Nephron progenitor cell (in vitro differentiated cells): ENCODE data around the gene LRRC41.
"Not testable (repeated sequence)": the region's sequence is repeated elsewhere in the genome, so short reads cannot be mapped to it uniquely, and the experiment has no call there.

Experiments
- DNase-seq: peaks from one replicate; pipeline ENCODE4 v3.0.0; 2021
- H3K27ac Mint-ChIP-seq: 2 replicates; pipeline ENCODE4 v1.8.0; 2021; ENCODE audit warnings: mild to moderate bottlenecking, moderate library complexity, mixed read lengths
- H3K27me3 Mint-ChIP-seq: 2 replicates; pipeline ENCODE4 v1.8.0; 2021; ENCODE audit warnings: mild to moderate bottlenecking, low read depth, mixed read lengths; ENCODE audit not compliant: poor library complexity
- H3K36me3 Mint-ChIP-seq: 2 replicates; pipeline ENCODE4 v1.8.0; 2021; ENCODE audit warnings: low read depth, mixed read lengths
- H3K4me1 Mint-ChIP-seq: 2 replicates; pipeline ENCODE4 v1.8.0; 2021; ENCODE audit warnings: mixed read lengths
- H3K4me3 Mint-ChIP-seq: 2 replicates; pipeline ENCODE4 v1.8.0; 2021; ENCODE audit warnings: mild to moderate bottlenecking, moderate library complexity, mixed read lengths
- H3K9me3 Mint-ChIP-seq: 2 replicates; pipeline ENCODE4 v1.8.0; 2021; ENCODE audit warnings: mild to moderate bottlenecking, moderate library complexity, mixed read lengths
- TF ChIP-seq, protein P1 (sequence below): fragments of 200-600 bp; sonication (generic); IDR thresholded peaks from 2 replicates; pipeline ENCODE4 v1.5.0; 2021; ENCODE audit warnings: antibody characterized with exemption

Gene LRRC41

DNA sequence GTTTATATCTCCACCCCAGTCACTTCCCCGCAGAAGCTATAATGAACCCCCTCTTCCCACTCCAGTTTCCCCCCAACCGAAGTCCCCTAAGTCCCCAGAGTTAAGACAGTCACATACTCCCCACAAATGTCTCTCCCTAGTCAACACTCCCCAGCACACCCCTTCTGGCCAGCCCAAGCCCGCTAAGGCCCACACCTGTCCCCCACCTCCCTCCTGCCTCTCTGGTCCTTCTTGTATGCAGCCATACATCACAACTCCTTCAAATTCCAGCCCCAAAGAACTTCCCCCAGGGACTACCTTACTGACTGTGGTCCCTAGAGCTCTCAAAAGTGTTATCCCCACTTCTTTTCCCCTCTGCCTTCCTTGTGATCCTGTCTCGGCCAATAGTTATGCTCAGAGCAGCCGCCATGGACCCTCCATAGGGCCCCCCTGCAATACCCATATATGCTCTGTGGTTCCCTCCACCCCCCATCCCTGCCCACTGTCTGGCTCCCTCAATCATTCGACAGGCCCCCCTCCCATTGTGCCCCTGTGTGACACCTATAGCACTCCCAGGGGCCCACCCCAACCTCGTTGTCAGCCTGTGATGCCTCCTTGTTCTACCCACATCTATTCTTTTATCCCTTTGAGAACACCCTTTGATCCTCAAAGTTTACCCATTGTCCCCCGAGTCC is 39.4 kb upstream of the LRRC41 start:
- Mint-ChIP-seq H3K36me3 (peaks cover 42% of the 10 kb centered on the region), H3K4me3 (peak overlapping the region; percentile 98), H3K27me3 (no peaks in the 10 kb centered on the region), H3K4me1 (peaks cover 52% of the 10 kb centered on the region), H3K9me3 (no peaks in the 10 kb centered on the region), H3K27ac (peak overlapping the region; percentile 77)
- no peak for DNase-seq
- TF ChIP-seq, protein P1, sequence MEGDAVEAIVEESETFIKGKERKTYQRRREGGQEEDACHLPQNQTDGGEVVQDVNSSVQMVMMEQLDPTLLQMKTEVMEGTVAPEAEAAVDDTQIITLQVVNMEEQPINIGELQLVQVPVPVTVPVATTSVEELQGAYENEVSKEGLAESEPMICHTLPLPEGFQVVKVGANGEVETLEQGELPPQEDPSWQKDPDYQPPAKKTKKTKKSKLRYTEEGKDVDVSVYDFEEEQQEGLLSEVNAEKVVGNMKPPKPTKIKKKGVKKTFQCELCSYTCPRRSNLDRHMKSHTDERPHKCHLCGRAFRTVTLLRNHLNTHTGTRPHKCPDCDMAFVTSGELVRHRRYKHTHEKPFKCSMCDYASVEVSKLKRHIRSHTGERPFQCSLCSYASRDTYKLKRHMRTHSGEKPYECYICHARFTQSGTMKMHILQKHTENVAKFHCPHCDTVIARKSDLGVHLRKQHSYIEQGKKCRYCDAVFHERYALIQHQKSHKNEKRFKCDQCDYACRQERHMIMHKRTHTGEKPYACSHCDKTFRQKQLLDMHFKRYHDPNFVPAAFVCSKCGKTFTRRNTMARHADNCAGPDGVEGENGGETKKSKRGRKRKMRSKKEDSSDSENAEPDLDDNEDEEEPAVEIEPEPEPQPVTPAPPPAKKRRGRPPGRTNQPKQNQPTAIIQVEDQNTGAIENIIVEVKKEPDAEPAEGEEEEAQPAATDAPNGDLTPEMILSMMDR, result no peak

DNA sequence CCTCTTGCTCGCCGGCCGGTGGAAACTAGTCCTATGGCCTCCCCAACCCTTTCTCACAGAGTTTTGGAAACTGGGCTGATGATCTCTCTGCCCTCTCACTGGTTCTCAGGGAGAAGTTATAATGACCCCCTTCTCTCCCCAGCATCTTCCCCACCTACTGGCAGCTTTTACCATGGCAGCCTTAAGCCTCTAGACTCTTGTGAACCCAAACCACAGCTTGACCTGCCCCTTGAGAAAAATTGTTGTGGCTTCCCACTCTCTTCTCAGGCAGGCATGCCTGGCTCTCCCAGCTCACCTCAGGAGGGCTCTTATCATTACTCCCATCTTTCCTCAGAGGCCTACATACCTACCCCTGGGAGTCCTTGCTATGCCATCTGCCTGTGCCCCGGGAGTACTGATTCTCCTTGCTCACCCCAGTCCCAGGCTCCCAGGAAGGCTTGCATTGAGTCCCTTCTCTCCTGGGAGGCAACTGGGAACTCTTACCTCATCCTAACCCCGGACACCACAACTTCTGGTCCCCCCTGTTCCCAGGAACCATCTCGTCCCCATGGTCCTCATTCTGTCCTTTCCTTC is 38.8 kb upstream of the LRRC41 start:
- Mint-ChIP-seq H3K27me3 (no peaks in the 10 kb centered on the region), H3K27ac (peak overlapping the region; percentile 99), H3K36me3 (peaks cover 35% of the 10 kb centered on the region), H3K4me1 (peaks cover 51% of the 10 kb centered on the region), H3K4me3 (peak overlapping the region; percentile 98), H3K9me3 (no peaks in the 10 kb centered on the region)
- TF ChIP-seq, protein P1, result peak; percentile 23
- peak; percentile 16 for DNase-seq

DNA sequence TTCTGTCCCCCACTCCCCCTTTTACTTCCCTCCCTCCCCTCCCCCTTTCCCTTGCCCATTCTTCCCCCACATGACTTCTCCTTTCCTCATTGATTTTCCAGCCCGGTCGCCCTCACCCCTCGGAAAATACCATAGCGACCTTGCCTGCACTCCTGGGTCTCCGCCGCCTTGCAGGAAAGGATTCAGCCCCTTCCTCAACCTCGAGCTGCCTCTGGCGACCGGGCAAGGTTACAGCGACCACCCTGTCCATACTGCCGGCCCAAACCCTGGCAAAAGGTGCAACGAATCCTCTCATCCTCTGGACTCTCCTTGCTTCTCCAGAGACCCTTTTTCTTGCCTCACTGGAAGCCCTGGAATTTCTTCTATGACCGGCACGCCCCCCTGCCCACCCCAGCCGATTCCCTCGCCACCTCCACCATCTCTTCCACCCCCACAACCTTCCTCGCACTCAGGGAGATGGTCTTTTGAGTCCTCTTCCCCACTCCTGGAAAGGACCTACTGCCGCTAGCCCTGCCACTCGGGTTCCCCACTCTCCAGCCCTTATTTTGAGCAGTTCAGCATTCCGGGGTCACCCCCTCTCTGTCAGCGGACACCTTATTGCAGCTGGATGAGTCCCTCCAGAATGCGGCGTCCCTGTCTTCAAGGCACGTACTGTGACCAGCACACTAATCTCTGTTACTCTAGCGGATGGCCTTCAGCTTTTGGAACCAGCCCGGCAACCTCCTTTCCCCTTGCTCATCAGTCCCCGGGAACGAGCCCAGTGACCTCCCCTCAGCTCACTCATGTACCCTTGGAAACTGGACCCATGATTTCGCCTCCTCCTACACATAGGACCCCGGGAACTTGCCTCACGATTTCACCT is 38.0 kb upstream of the LRRC41 start:
- H3K4me1 Mint-ChIP-seq, result peaks cover 51% of the 10 kb centered on the region
- H3K36me3 Mint-ChIP-seq, result peaks cover 28% of the 10 kb centered on the region
- H3K9me3 Mint-ChIP-seq, result no peaks in the 10 kb centered on the region
- peak; percentile 18 for DNase-seq
- peak overlapping the region; percentile 98 for H3K4me3 Mint-ChIP-seq
- peak overlapping the region; percentile 99 for H3K27ac Mint-ChIP-seq
- H3K27me3 Mint-ChIP-seq, result no peaks in the 10 kb centered on the region
- TF ChIP-seq, protein P1, result no peak

DNA sequence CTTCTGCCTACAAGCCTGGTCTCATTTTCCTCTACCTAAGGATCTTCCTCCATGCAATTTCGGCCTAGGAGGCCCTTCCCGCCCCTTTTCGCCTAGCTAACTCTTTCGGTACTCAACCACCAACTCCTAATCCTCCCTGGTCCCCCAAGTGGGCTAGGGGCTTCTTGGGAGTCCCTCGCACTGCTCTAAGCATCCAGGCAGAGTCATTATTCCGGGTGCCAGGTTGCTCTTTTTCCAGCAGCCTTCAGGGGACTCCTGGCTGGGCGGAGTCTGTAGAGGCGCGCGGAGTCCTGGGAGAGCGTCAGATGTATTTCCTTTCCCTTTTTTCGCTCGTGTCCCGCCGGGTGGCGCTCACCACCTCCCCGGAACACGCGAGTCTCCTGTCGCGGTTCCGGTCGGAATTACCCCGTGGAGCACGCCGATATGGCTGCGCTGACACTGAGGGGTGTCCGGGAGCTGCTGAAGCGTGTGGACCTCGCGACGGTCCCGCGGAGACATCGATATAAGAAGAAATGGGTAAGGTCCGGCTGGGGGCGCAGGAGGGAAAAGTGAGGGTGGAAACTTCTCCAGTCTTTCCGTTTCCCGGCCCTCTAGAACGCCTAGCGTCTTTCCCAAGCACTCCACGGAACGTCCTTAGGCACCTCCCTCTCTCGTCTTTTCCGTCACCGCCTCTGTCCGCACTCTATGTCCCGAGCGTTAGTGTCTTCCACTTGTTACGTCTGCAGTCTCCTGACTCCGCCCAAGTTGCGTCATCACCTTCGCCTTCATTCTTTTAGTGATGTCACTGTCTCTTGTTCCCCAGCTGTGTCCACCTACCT is 37.2 kb upstream of the LRRC41 start, which contains the start of gene NSUN4:
TSS of gene NSUN4 (plus strand) at position 404 of the 818 bp plus-strand sequence. CDS start at position 424, 20 bp downstream.
- Mint-ChIP-seq H3K9me3 (no peaks in the 10 kb centered on the region), H3K4me1 (peaks cover 51% of the 10 kb centered on the region), H3K36me3 (peaks cover 20% of the 10 kb centered on the region), H3K27ac (peak within 1 kb of the TSS; percentile 99), H3K27me3 (no peaks in the 10 kb centered on the region), H3K4me3 (peak within 1 kb of the TSS; percentile 98)
- peak; percentile 78 for DNase-seq
- TF ChIP-seq, protein P1, result peak; percentile 29

DNA sequence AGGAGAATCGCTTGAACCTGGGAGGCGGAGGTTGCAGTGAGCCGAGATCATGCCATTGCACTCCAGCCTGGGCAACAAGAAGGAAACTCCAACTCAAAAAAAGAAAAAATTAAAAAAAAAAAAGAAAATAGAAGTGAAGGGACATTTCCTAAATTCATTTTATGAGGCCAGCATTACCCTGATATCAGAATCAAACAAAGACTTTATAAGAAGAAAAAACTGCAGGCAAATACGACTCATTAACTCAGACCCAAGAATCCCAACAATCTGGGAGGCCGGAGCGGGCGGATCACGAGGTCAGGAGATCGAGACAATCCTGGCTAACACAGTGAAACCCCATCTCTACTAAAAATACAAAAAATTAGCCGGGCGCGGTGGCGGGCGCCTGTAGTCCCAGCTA is 34.0 kb upstream of the LRRC41 start:
- not testable (repeated sequence) for H3K9me3 Mint-ChIP-seq, H3K4me3 Mint-ChIP-seq, H3K27me3 Mint-ChIP-seq, H3K27ac Mint-ChIP-seq, DNase-seq, H3K36me3 Mint-ChIP-seq
- peaks cover 47% of the 10 kb centered on the region for H3K4me1 Mint-ChIP-seq
